RCC 7860 (cell line): ENCODE data around the gene NTRK2.
A peak's percentile ranks its signal among the peaks of the same experiment; 100 is the strongest.

Experiments used
- DNase-seq: peaks from one replicate; pipeline ENCODE4 v3.0.0-alpha.2; 2015; ENCODE audit warnings: low spot score
- FAIRE-seq: peaks from 2 replicates; lab custom pipeline; 2012; peaks lifted over from hg19 to GRCh38; lab: Jason Lieb, UNC

NTRK2 gene

GRCh38 chr9:84925225-84925872 lies 255.8 kb downstream of the NTRK2 start:
- FAIRE-seq: no peak
- DNase-seq: no peak

- no peak for FAIRE-seq
- no peak for DNase-seq
These were observed 257.3 kb downstream of the NTRK2 start for GRCh38 chr9:84926793-84927192.

- DNase-seq: no peak
- no peak for FAIRE-seq
These were observed 258.9 kb downstream of the NTRK2 start for GRCh38 chr9:84928419-84928818.

- FAIRE-seq (no peak), DNase-seq (no peak)
These were observed 259.5 kb downstream of the NTRK2 start for GRCh38 chr9:84929068-84929467.

- FAIRE-seq (no peak), DNase-seq (no peak)
These were observed 263.5 kb downstream of the NTRK2 start for GRCh38 chr9:84932915-84933527.

DNA sequence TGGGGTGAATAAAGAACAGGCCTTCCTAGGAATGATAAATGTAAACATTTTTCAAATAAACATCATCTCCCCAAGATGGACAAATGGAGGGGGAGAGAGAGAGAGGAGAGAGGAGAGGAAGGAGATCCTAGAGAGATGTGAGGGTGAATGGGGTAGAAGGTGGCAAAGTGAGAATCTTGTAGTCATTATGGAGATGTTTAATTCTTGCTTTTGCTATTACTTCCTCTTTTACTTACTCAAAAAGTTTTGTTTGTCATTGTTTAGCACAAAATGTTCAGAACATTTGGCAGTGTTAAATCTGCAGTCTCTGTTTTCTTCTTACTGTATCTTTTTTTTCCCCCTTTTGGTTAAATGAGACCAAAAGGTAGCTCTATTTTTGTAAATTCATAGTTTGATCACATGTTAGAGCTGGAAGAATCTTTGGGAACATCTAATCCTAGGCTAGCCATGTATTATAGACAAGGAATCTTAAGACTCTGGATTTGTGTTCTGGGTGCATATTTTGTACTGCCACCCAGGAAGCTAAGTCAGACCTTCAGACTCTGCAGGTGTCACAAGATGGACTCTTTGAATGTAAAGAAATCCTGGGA lies 266.1 kb downstream of the NTRK2 start:
- no peak for DNase-seq
- no peak for FAIRE-seq

DNA sequence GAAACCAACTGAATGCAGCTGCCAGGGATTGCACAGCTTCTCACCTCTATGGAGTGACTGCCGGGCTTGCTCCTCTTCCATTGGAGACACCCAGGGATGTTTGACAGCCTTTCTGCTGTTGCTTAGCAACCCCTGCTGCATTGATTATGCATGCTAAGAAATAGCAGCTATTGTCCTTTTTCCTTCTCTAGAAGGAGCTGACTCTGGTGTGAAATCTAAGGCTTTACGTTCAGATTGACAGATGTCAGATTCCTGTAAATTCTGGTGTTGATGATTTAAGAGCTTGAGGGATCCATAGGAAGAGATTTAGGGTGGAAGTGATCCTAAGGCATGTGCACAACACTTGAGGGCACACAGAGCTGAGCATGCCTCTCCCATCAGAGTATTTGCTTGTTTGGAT lies 267.7 kb downstream of the NTRK2 start:
- FAIRE-seq (no peak), DNase-seq (no peak)

GRCh38 chr9:84937581-84937980 lies 268.1 kb downstream of the NTRK2 start:
- FAIRE-seq: no peak

GRCh38 chr9:84939774-84940173 lies 270.2 kb downstream of the NTRK2 start:
- DNase-seq (no peak), FAIRE-seq (no peak)

More at GRCh38 chr9:84937581-84937980, 268.1 kb downstream of the NTRK2 start:
- no peak for DNase-seq

DNA sequence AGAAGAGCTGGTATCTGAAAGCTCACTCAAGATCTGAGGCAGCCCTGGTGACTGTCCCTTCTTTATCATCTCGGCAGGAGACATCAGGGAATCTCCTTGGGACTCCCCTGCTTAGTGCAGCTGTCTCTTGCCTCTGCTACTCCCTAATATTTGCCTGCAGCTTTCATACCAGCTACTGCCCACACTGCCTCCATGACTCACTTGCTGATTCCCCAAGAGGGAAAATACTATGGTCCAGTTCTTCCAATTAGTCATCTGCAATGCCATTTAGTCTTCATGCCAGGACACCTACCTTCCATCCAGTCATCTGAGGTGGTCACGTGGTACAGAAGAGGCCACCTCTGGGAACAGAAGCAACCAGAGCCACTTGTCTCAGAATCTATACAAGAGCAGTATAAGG lies 270.8 kb downstream of the NTRK2 start:
- DNase-seq: peak; percentile 71
- FAIRE-seq: no peak

DNA sequence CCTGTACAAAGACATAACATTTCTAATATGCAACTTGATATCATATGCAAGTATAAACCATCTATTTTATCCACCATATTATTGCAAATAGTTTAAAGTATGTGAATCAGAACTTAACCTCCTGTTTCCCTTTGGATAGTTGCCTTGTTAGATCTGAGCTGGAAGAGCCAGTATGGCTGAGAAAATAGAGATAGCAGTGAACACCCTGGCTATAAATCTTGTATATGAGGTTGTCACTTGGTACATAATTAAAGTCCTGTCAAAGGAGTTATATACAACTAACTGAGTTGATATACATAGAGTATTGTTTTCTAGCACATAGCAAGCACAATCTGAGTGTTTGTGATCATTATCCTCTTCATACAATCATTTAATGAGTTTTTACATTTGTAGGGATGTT lies 272.3 kb downstream of the NTRK2 start:
- no peak for DNase-seq
- no peak for FAIRE-seq

DNA sequence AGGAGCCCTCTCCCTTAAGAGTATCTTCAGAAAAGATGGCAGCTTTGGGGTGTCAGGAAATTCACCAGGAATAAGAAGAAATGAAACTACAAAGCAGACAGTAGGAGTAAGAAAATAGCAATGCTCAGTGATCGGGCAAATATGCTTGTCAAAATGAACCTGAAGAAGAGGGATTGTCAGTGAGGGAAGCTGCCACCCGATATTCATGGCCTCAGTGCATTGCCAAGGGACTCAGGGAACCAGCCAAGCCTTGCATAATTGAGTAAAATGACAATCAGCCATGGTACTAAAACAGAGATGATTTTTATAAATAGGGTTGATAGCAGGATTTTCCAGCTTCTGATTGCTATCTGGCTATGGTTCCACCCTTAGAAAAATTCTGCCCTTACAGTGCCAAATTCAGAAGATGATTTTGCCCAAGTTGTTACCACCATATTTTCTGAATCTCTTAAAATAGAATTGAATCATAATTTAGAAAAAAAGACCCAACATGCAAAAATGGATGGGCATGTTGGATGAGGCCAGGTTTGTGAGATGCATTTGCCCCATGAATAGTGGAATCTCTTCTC lies 274.0 kb downstream of the NTRK2 start:
- FAIRE-seq: no peak

GRCh38 chr9:84945878-84946538 lies 276.5 kb downstream of the NTRK2 start:
- DNase-seq (no peak), FAIRE-seq (no peak)

More for the DNA sequence above, 274.0 kb downstream of the NTRK2 start:
- no peak for DNase-seq

GRCh38 chr9:84947412-84947972 lies 278.0 kb downstream of the NTRK2 start:
- FAIRE-seq: no peak

GRCh38 chr9:84949258-84949657 lies 279.7 kb downstream of the NTRK2 start:
- DNase-seq (no peak), FAIRE-seq (no peak)

More at GRCh38 chr9:84947412-84947972, 278.0 kb downstream of the NTRK2 start:
- DNase-seq: no peak

DNA sequence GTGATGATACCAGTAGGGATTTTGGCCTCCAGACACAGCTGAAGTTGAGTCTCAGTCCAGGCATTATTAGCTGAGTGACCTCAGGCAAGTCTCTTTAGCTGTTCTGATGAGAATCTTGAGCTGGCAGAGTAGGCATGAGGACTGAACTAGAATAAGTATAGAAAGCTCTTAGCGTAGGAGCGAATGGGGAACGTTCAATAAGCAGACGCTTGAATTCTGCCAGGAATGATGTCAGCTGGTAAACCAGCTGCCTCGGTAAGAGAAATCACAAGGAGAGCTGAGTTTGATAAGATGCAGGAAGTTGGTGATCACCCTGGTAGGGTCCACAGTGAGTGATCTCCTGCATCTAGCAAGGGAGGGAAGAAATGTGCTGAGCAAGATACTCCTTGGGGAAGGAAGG lies 280.4 kb downstream of the NTRK2 start:
- DNase-seq: no peak
- FAIRE-seq: no peak

GRCh38 chr9:84950879-84951811 lies 281.6 kb downstream of the NTRK2 start:
- FAIRE-seq (no peak), DNase-seq (no peak)

DNA sequence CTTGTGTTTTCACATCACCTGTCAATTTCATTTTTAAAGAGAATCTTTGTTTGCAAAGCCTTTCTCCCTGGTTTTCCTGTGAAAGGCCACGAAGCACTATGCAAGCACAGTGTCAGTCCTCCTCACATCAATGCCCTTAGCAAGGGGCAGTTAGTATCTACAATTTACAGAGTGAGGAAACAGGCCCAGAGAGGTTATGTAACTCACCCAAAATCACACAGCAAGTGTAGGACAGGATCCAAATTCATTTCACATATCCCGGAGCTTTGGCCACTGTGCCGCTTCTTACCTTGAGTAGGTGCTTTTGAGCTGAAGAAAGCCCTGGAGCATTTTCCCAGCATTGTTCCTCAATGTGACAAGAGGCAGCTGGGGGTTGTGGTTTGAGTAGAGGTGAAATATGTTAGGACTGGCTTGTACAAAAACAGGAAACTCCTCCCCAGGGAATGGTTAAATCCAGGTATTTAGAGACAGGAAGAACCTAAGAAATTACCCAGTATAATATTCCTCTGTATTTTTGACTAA lies 283.8 kb downstream of the NTRK2 start:
- FAIRE-seq (no peak), DNase-seq (no peak)

GRCh38 chr9:84953797-84954705 lies 284.5 kb downstream of the NTRK2 start:
- FAIRE-seq (no peak), DNase-seq (peak; percentile 18)
